A549 (cell line): Measurements from ENCODE around the gene OTUD4. TPM values are rescaled to one million over a fixed set of nuclear protein-coding genes. Genes with fewer than 3 reads are reported as not detected.

Experiments
- ATAC-seq, 2 experiments: fragments of 200-7000 bp in 1 of 2; fragments of >200 bp in 1 of 2; cut with Nextera tagmentation in 1 of 2; cut with Tn5 transposase in 1 of 2; 3 replicates each; pipeline versions ENCODE4 v1.8.0 to v1.9.1; 2018 to 2020; ENCODE audit warnings: mild to moderate bottlenecking in 1 of 2, moderate library complexity in 1 of 2
- CTCF ChIA-PET: fragments of 300-600 bp; sonication (Branson Sonifier 250); formaldehyde crosslinking; extraction: SDS; loops from one replicate; lab custom pipeline; 2021; ENCODE audit warnings: antibody characterized with exemption, inconsistent platforms; lab: Yijun Ruan, JAX
- POLR2A ChIA-PET: fragments of 350-600 bp; formaldehyde crosslinking; extraction: SDS; loops from one replicate; lab custom pipeline; 2021; ENCODE audit warnings: antibody characterized with exemption, inconsistent platforms; lab: Yijun Ruan, JAX
- DNase-seq, 2 experiments: peaks; one replicate each; pipeline versions ENCODE4 v3.0.0 to v3.0.0-alpha.2; 2011 to 2016; ENCODE audit warnings: low read depth in 1 of 2, low spot score in 1 of 2
- FAIRE-seq: peaks from 2 replicates; lab custom pipeline; 2011; peaks lifted over from hg19 to GRCh38; lab: Jason Lieb, UNC
- H3K27ac ChIP-seq, 2 experiments: fragments of >200 bp; sonication (Bioruptor Twin); formaldehyde crosslinking; 3 replicates each; pipeline ENCODE4 v1.5.1; 2016 to 2017
- H3K4me1 ChIP-seq: fragments of >200 bp; sonication (Bioruptor Twin); formaldehyde crosslinking; 3 replicates; pipeline ENCODE4 v1.6.1; 2016
- H3K4me2 ChIP-seq: fragments of >200 bp; sonication (Bioruptor Twin); formaldehyde crosslinking; 3 replicates; pipeline ENCODE4 v1.6.1; 2016
- H3K4me3 ChIP-seq: fragments of >200 bp; sonication (Bioruptor Twin); formaldehyde crosslinking; 3 replicates; pipeline ENCODE4 v1.5.1; 2016
- H3K9me3 ChIP-seq: fragments of >200 bp; sonication (Bioruptor Twin); formaldehyde crosslinking; 3 replicates; pipeline ENCODE4 v1.6.1; 2016
- BCL3 ChIP-seq: fragments of >200 bp; sonication (Bioruptor Twin); formaldehyde crosslinking; IDR thresholded peaks from 3 replicates; pipeline ENCODE4 v1.6.1; 2016
- CBX8 ChIP-seq: fragments of 200-600 bp; sonication (generic); IDR thresholded peaks from 2 replicates; pipeline ENCODE4 v1.6.1; 2016
- CEBPB ChIP-seq, 2 experiments: fragments of >200 bp in 1 of 2; sonication (Bioruptor Twin) in 1 of 2; formaldehyde crosslinking in 1 of 2; IDR thresholded peaks; 2 replicates each; pipeline ENCODE4 v1.6.1; 2012 to 2016
- CHD4 ChIP-seq: fragments of 200-600 bp; sonication (generic); IDR thresholded peaks from 2 replicates; pipeline ENCODE4 v1.6.1; 2016; ENCODE audit warnings: antibody characterized with exemption, mild to moderate bottlenecking, borderline replicate concordance
- EHF ChIP-seq: fragments of 250-450 bp; sonication (Bioruptor Pico); IDR thresholded peaks from 2 replicates; pipeline ENCODE4 v1.5.0; 2020; ENCODE audit warnings: mild to moderate bottlenecking
- EHMT2 ChIP-seq: fragments of 200-600 bp; sonication (generic); IDR thresholded peaks from 2 replicates; pipeline ENCODE4 v1.6.1; 2016; ENCODE audit warnings: antibody characterized with exemption, low read depth, mild to moderate bottlenecking, moderate library complexity
- ELK1 ChIP-seq: fragments of 150-350 bp; IDR thresholded peaks from 2 replicates; pipeline ENCODE4 v1.6.1; 2014; ENCODE audit warnings: low read depth, mild to moderate bottlenecking, low read length
- EP300 ChIP-seq, 2 experiments: fragments of >200 bp; sonication (Bioruptor Twin); formaldehyde crosslinking; IDR thresholded peaks; 2 replicates in 1 of 2; 3 replicates in 1 of 2; pipeline ENCODE4 v1.6.1; 2016 to 2017
- ESRRA ChIP-seq: fragments of 150-350 bp; IDR thresholded peaks from 2 replicates; pipeline ENCODE4 v1.6.1; 2014; ENCODE audit warnings: mild to moderate bottlenecking, low read length, borderline replicate concordance
- FOSB ChIP-seq: fragments of 250-450 bp; sonication (Bioruptor Pico); IDR thresholded peaks from 2 replicates; pipeline ENCODE4 v1.5.0; 2020; ENCODE audit warnings: mild to moderate bottlenecking, moderate library complexity
- FOXS1 ChIP-seq: fragments of 250-450 bp; sonication (Bioruptor Pico); IDR thresholded peaks from 2 replicates; pipeline ENCODE4 v1.5.0; 2020; ENCODE audit warnings: mild to moderate bottlenecking, moderate library complexity
- GATA3 ChIP-seq: IDR thresholded peaks from 2 replicates; pipeline ENCODE4 v1.6.1; 2012; ENCODE audit warnings: borderline replicate concordance
- HOXB5 ChIP-seq: fragments of 250-450 bp; sonication (Bioruptor Pico); IDR thresholded peaks from 2 replicates; pipeline ENCODE4 v1.5.0; 2020; ENCODE audit warnings: mild to moderate bottlenecking, moderate library complexity
- JUNB ChIP-seq: fragments of >200 bp; sonication (Bioruptor Twin); formaldehyde crosslinking; IDR thresholded peaks from 2 replicates; pipeline ENCODE4 v1.6.1; 2016
- MAFK ChIP-seq: fragments of 450-650 bp; IDR thresholded peaks from 2 replicates; pipeline ENCODE4 v1.6.1; 2014; ENCODE audit not compliant: partially characterized antibody
- MYC ChIP-seq: IDR thresholded peaks from 2 replicates; pipeline ENCODE4 v1.6.1; 2012; ENCODE audit warnings: mild to moderate bottlenecking, inconsistent platforms, low read length, improper control_type of control experiment, borderline replicate concordance
- NR3C1 ChIP-seq: fragments of >200 bp; sonication (Bioruptor Twin); formaldehyde crosslinking; IDR thresholded peaks from 3 replicates; pipeline ENCODE4 v1.6.1; 2017
- PHF8 ChIP-seq: fragments of 200-600 bp; sonication (generic); IDR thresholded peaks from 2 replicates; pipeline ENCODE4 v1.6.1; 2016; ENCODE audit warnings: low read depth, mild to moderate bottlenecking, antibody characterized with exemption, moderate library complexity, borderline replicate concordance
- POLR2AphosphoS2 ChIP-seq: conservative IDR thresholded peaks from 2 replicates; pipeline ENCODE4 v1.6.1; 2012; ENCODE audit warnings: low read length, improper control_type of control experiment, inconsistent platforms
- REST ChIP-seq: fragments of 200-600 bp; sonication (generic); IDR thresholded peaks from 2 replicates; pipeline ENCODE4 v1.6.1; 2016; ENCODE audit warnings: antibody characterized with exemption, mild to moderate bottlenecking, moderate library complexity
- RNF2 ChIP-seq: fragments of 200-600 bp; sonication (generic); IDR thresholded peaks from 2 replicates; pipeline ENCODE4 v1.6.1; 2016; ENCODE audit warnings: low read depth, mild to moderate bottlenecking, antibody characterized with exemption, moderate library complexity, borderline replicate concordance
- ZFP36 ChIP-seq: fragments of 450-650 bp; IDR thresholded peaks from 2 replicates; pipeline ENCODE4 v1.6.1; 2014; ENCODE audit warnings: borderline replicate concordance; ENCODE audit not compliant: partially characterized antibody
- ZNF302 ChIP-seq: fragments of 250-450 bp; sonication (Bioruptor Pico); IDR thresholded peaks from 2 replicates; pipeline ENCODE4 v1.9.0; 2021; ENCODE audit warnings: inconsistent platforms, mild to moderate bottlenecking, moderate library complexity
- WGBS: methylation state at CpG from one replicate; pipeline ENCODE4 v1.1.6; 2017; ENCODE audit errors: missing lambda C conversion rate; 5-methylcytosine and 5-hydroxymethylcytosine counted together
- polyA plus RNA-seq, 4 experiments: library from polyadenylated mRNA; depleted of rRNA in 3 of 4; stranded (reverse); fragments of >200 nt; fragmentation: RNase III in 1 of 4; extraction: RNeasy Plus Mini Kit Qiagen cat#74134 plus additional on column Dnase treatment in 1 of 4; gene quantifications; 2 replicates in 3 of 4; 3 replicates in 1 of 4; pipeline ENCODE4 v1.2.3, GENCODE V29; 2011 to 2017

OTUD4 gene
- polyA plus RNA-seq, 2 of the 4 experiments (the other 2 are of a cell fraction) = 11.5 to 34.8 TPM

GRCh38 chr4:145183581-145183980, 3.2 kb upstream of the OTUD4 start:
- H3K4me2 ChIP-seq = no peak overlapping the region
- DNase-seq = no peak
- no peak for TF ChIP-seq EP300 (IDR thresholded peaks at IDR 0.05)
- no peak for TF ChIP-seq FOXS1 (CRISPR knock-in tag)
- TF ChIP-seq REST = no peak
- TF ChIP-seq RNF2 = no peak
- TF ChIP-seq CHD4 = no peak
- no peak for TF ChIP-seq EHF
- TF ChIP-seq HOXB5 (CRISPR knock-in tag) = no peak
- TF ChIP-seq POLR2AphosphoS2 = no peak
- TF ChIP-seq CBX8 = no peak
- no peak for TF ChIP-seq NR3C1
- TF ChIP-seq ESRRA = no peak
- TF ChIP-seq, all 56 proteins: peak for 0
- 88% methylated on average over 2 of the region's 2 CpGs for WGBS
- Histone ChIP-seq H3K9me3 (no peaks in the 10 kb centered on the region), H3K4me3 (no peak overlapping the region), H3K27ac (no peak overlapping the region), H3K4me1 (peaks cover 4% of the 10 kb centered on the region; the same call in 1 of the 3 replicates)
- FAIRE-seq = no peak
- CTCF ChIA-PET = no interaction called here
- no peak for ATAC-seq
- POLR2A ChIA-PET = no interaction called here

- peaks cover 4% of the 10 kb centered on the region; the same call in 1 of the 3 replicates for H3K4me1 ChIP-seq
- no peaks in the 10 kb centered on the region for H3K9me3 ChIP-seq
- H3K4me3 ChIP-seq = no peak overlapping the region
- TF ChIP-seq PHF8 = no peak
- TF ChIP-seq CEBPB (IDR thresholded peaks at IDR 0.05) = no peak
- no peak for TF ChIP-seq HOXB5 (CRISPR knock-in tag)
- TF ChIP-seq FOSB (CRISPR knock-in tag) = no peak
- TF ChIP-seq ELK1 = no peak
- TF ChIP-seq CBX8 = no peak
- no peak for TF ChIP-seq ESRRA
- TF ChIP-seq, all 56 proteins: peak for 0
- Histone ChIP-seq H3K27ac (no peak overlapping the region), H3K4me2 (no peak overlapping the region)
- no peak for DNase-seq
- FAIRE-seq = no peak
- WGBS = 82% methylated on average over 2 of the region's 2 CpGs
- CTCF ChIA-PET = no interaction called here
- no peak for ATAC-seq
- POLR2A ChIA-PET = no interaction called here
Observed at GRCh38 chr4:145183023-145183422, 2.6 kb upstream of the OTUD4 start.

GRCh38 chr4:145182222-145182621, 1.8 kb upstream of the OTUD4 start:
- DNase-seq = no peak
- ChIA-PET CTCF (no interaction called here), POLR2A (interaction anchor here (0.7 to 1.2 kb wide), 2 partner anchors 27 to 680 kb away, joined by 3 to 5 read pairs; no protein-coding TSS in a partner anchor)
- Histone ChIP-seq H3K4me3 (no peak overlapping the region), H3K27ac (no peak overlapping the region), H3K4me1 (peaks cover 9% of the 10 kb centered on the region; the same call in 2 of the 3 replicates), H3K9me3 (no peaks in the 10 kb centered on the region), H3K4me2 (no peak overlapping the region)
- TF ChIP-seq ZNF302 (no peak), MAFK (no peak), CEBPB (IDR thresholded peaks at IDR 0.05) (no peak), CHD4 (no peak), BCL3 (no peak), JUNB (no peak), ZFP36 (no peak), EHMT2 (no peak), RNF2 (no peak), MYC (no peak), GATA3 (no peak)
- ATAC-seq = no peak
- WGBS = 92% methylated on average over 2 of the region's 2 CpGs
- FAIRE-seq = no peak
